ENCODE measurements around the gene VILL.

GRCh38 chr3:37945807-37946530 is 44.6 kb upstream of the VILL start:
- no peak for TF ChIP-seq CTCF (IDR thresholded peaks at IDR 0.05)
- TF ChIP-seq POLR2A (IDR thresholded peaks at IDR 0.05), result no peak

All from adrenal gland (tissue), 5 donors.